ENCODE results near the gene SLC25A22.

Gene SLC25A22
- long read RNA-seq, transcript SLC25A22-228 (10 exons, 2,692 nt): major isoform, 22 of 30 reads
- long read RNA-seq, partial matches to known transcripts: 1 of 30 reads
- long read RNA-seq, other reads (novel, unspliced or antisense): 4 of 30 reads

GRCh38 chr11:798093-798713 is at the start of gene SLC25A22:
Gene SLC25A22, minus strand, starts transcription at chr11:798281. Its CDS starts 3,275 bp downstream, at chr11:795006.
- Histone ChIP-seq H3K4me3 (replicated peaks; ENCODE audit: insufficient read depth, low read length) (peak within 1 kb of the TSS; percentile 69), H3K27me3 (ENCODE audit: insufficient read depth, poor library complexity, severe bottlenecking) (no peaks in the 10 kb centered on the region), H3K27ac (replicated peaks) (peak within 1 kb of the TSS; percentile 78)
- peak in 1 of 2 experiments; percentile 78 for DNase-seq (ENCODE audit: low read depth in 1 of 2, low spot score in 1 of 2)
- TF ChIP-seq, protein P1, sequence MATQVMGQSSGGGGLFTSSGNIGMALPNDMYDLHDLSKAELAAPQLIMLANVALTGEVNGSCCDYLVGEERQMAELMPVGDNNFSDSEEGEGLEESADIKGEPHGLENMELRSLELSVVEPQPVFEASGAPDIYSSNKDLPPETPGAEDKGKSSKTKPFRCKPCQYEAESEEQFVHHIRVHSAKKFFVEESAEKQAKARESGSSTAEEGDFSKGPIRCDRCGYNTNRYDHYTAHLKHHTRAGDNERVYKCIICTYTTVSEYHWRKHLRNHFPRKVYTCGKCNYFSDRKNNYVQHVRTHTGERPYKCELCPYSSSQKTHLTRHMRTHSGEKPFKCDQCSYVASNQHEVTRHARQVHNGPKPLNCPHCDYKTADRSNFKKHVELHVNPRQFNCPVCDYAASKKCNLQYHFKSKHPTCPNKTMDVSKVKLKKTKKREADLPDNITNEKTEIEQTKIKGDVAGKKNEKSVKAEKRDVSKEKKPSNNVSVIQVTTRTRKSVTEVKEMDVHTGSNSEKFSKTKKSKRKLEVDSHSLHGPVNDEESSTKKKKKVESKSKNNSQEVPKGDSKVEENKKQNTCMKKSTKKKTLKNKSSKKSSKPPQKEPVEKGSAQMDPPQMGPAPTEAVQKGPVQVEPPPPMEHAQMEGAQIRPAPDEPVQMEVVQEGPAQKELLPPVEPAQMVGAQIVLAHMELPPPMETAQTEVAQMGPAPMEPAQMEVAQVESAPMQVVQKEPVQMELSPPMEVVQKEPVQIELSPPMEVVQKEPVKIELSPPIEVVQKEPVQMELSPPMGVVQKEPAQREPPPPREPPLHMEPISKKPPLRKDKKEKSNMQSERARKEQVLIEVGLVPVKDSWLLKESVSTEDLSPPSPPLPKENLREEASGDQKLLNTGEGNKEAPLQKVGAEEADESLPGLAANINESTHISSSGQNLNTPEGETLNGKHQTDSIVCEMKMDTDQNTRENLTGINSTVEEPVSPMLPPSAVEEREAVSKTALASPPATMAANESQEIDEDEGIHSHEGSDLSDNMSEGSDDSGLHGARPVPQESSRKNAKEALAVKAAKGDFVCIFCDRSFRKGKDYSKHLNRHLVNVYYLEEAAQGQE (IDR thresholded peaks at IDR 0.05; ENCODE audit: insufficient replicate concordance, low read depth): no peak
- TF ChIP-seq, protein P2, sequence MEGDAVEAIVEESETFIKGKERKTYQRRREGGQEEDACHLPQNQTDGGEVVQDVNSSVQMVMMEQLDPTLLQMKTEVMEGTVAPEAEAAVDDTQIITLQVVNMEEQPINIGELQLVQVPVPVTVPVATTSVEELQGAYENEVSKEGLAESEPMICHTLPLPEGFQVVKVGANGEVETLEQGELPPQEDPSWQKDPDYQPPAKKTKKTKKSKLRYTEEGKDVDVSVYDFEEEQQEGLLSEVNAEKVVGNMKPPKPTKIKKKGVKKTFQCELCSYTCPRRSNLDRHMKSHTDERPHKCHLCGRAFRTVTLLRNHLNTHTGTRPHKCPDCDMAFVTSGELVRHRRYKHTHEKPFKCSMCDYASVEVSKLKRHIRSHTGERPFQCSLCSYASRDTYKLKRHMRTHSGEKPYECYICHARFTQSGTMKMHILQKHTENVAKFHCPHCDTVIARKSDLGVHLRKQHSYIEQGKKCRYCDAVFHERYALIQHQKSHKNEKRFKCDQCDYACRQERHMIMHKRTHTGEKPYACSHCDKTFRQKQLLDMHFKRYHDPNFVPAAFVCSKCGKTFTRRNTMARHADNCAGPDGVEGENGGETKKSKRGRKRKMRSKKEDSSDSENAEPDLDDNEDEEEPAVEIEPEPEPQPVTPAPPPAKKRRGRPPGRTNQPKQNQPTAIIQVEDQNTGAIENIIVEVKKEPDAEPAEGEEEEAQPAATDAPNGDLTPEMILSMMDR (IDR thresholded peaks at IDR 0.05; ENCODE audit: insufficient read depth, low read length): peak; percentile 30

DNA sequence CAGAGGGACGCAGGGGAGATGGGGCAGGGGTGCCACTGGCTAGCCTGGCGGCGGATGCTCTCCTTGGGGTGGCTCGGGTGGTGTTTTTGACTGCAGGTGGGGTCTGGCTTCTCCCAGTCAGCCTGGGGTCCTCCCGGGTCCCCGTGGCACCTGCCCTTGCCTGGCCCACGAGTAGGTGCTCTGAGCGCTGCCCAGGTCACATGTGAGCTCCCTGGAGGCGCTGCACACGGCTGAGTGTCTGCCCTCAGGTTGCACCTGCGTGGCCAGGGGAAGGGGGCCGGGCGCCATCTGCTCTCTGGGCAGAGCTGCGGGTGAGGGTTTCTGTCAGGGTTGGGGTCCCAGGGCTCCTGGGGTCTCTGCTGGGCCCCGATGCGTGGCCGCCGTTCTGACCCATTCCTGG is 49.8 kb upstream of the SLC25A22 start:
- Histone ChIP-seq H3K27me3 (ENCODE audit: insufficient read depth, poor library complexity, severe bottlenecking) (peaks cover 11% of the 10 kb centered on the region), H3K27ac (replicated peaks) (no peak overlapping the region), H3K4me3 (replicated peaks; ENCODE audit: insufficient read depth, low read length) (no peak overlapping the region)
- TF ChIP-seq, protein P1 (IDR thresholded peaks at IDR 0.05; ENCODE audit: insufficient replicate concordance, low read depth): no peak
- no peak for TF ChIP-seq GABPA (IDR thresholded peaks at IDR 0.05; ENCODE audit: low read depth)
- TF ChIP-seq POLR2AphosphoS5 (IDR thresholded peaks at IDR 0.05; ENCODE audit: low read depth): no peak
- TF ChIP-seq, protein P2 (IDR thresholded peaks at IDR 0.05; ENCODE audit: insufficient read depth, low read length): no peak
- DNase-seq (ENCODE audit: low read depth in 1 of 2, low spot score in 1 of 2): no peak

- no peak overlapping the region for H3K27ac ChIP-seq (replicated peaks)
- TF ChIP-seq, protein P1 (IDR thresholded peaks at IDR 0.05; ENCODE audit: insufficient replicate concordance, low read depth): no peak
- TF ChIP-seq, protein P2 (IDR thresholded peaks at IDR 0.05; ENCODE audit: insufficient read depth, low read length): no peak
- TF ChIP-seq POLR2AphosphoS5 (IDR thresholded peaks at IDR 0.05; ENCODE audit: low read depth) (no peak), SPI1 (IDR thresholded peaks at IDR 0.05; ENCODE audit: borderline replicate concordance, low read depth) (no peak), GABPA (IDR thresholded peaks at IDR 0.05; ENCODE audit: low read depth) (no peak)
- DNase-seq (ENCODE audit: low read depth in 1 of 2, low spot score in 1 of 2): no peak
- peaks cover 11% of the 10 kb centered on the region for H3K27me3 ChIP-seq (ENCODE audit: insufficient read depth, poor library complexity, severe bottlenecking)
- H3K4me3 ChIP-seq (replicated peaks; ENCODE audit: insufficient read depth, low read length): no peak overlapping the region
Observed at GRCh38 chr11:846496-847098, 48.5 kb upstream of the SLC25A22 start.
